H9 (cell line): Measurements from ENCODE around the gene ZNF415. TPM values are rescaled to one million over a fixed set of nuclear protein-coding genes. Genes with fewer than 3 reads are reported as not detected.

Experiments used
- DNase-seq: peaks from one replicate; pipeline ENCODE4 v3.0.0-alpha.2; 2017
- H2AFZ ChIP-seq: one replicate; pipeline ENCODE4 v1.6.1; 2013; ENCODE audit warnings: mild to moderate bottlenecking, low read length, control low read depth, moderate library complexity
- H2AK5ac ChIP-seq: 2 replicates; pipeline ENCODE4 v1.6.1; 2013; ENCODE audit warnings: low read length, control low read depth, mixed read lengths; ENCODE audit not compliant: insufficient read length
- H2BK120ac ChIP-seq: one replicate; pipeline ENCODE4 v1.6.1; 2013; ENCODE audit warnings: low read depth, mild to moderate bottlenecking, low read length, control low read depth, inconsistent platforms; ENCODE audit not compliant: poor library complexity, severe bottlenecking
- H2BK12ac ChIP-seq: 2 replicates; pipeline ENCODE4 v1.6.1; 2013; ENCODE audit warnings: low read length, control low read depth, mixed read lengths, low read depth; ENCODE audit not compliant: insufficient read length
- H2BK15ac ChIP-seq: 2 replicates; pipeline ENCODE4 v1.6.1; 2013; ENCODE audit warnings: low read depth, low read length, control low read depth
- H2BK20ac ChIP-seq: one replicate; pipeline ENCODE4 v1.6.1; 2013; ENCODE audit warnings: low read depth, mild to moderate bottlenecking, low read length, control low read depth, inconsistent platforms; ENCODE audit not compliant: poor library complexity, severe bottlenecking
- H2BK5ac ChIP-seq: 2 replicates; pipeline ENCODE4 v1.6.1; 2013; ENCODE audit warnings: low read length, control low read depth, mixed read lengths; ENCODE audit not compliant: insufficient read length
- H3K14ac ChIP-seq: 2 replicates; pipeline ENCODE4 v1.6.1; 2013; ENCODE audit warnings: low read length, control low read depth; ENCODE audit not compliant: insufficient read depth
- H3K18ac ChIP-seq: 2 replicates; pipeline ENCODE4 v1.6.1; 2013; ENCODE audit warnings: low read depth, mild to moderate bottlenecking, mixed read lengths, low read length, control low read depth; ENCODE audit not compliant: insufficient read length
- H3K23ac ChIP-seq: 2 replicates; pipeline ENCODE4 v1.6.1; 2013; ENCODE audit warnings: low read length, control low read depth, mixed read lengths, low read depth; ENCODE audit not compliant: insufficient read length
- H3K23me2 ChIP-seq: 2 replicates; pipeline ENCODE4 v1.6.1; 2013; ENCODE audit warnings: low read depth, mild to moderate bottlenecking, mixed read lengths, low read length, control low read depth; ENCODE audit not compliant: insufficient read length, poor library complexity, severe bottlenecking
- H3K27ac ChIP-seq: 2 replicates; pipeline ENCODE4 v1.5.1; 2013; ENCODE audit warnings: low read length, control low read depth, mixed read lengths, low read depth; ENCODE audit not compliant: insufficient read length
- H3K27me3 ChIP-seq: 2 replicates; pipeline ENCODE4 v1.6.1; 2013; ENCODE audit warnings: low read length, control low read depth, inconsistent platforms; ENCODE audit not compliant: insufficient read depth
- H3K4ac ChIP-seq: 2 replicates; pipeline ENCODE4 v1.6.1; 2013; ENCODE audit warnings: low read depth, mild to moderate bottlenecking, control low read depth, inconsistent platforms, low read length, moderate library complexity
- H3K4me1 ChIP-seq: 2 replicates; pipeline ENCODE4 v1.6.1; 2013; ENCODE audit warnings: low read length, control low read depth, inconsistent platforms; ENCODE audit not compliant: insufficient read depth
- H3K4me2 ChIP-seq: 2 replicates; pipeline ENCODE4 v1.6.1; 2013; ENCODE audit warnings: low read length, control low read depth, mixed read lengths; ENCODE audit not compliant: insufficient read length, insufficient read depth
- H3K56ac ChIP-seq: 2 replicates; pipeline ENCODE4 v1.6.1; 2013; ENCODE audit warnings: low read depth, mild to moderate bottlenecking, mixed read lengths, low read length, control low read depth; ENCODE audit not compliant: insufficient read length
- H3K79me1 ChIP-seq: 2 replicates; pipeline ENCODE4 v1.6.1; 2013; ENCODE audit warnings: low read depth, mild to moderate bottlenecking, moderate library complexity, low read length, control low read depth, inconsistent platforms; ENCODE audit not compliant: insufficient read depth, poor library complexity, severe bottlenecking
- H3K79me2 ChIP-seq: 2 replicates; pipeline ENCODE4 v1.6.1; 2013; ENCODE audit warnings: low read length, control low read depth, inconsistent platforms; ENCODE audit not compliant: insufficient read depth
- H3K9ac ChIP-seq: 2 replicates; pipeline ENCODE4 v1.6.1; 2013; ENCODE audit warnings: low read length, control low read depth, mixed read lengths; ENCODE audit not compliant: insufficient read length; ENCODE audit errors: extremely low read depth
- H3K9me3 ChIP-seq: one replicate; pipeline ENCODE4 v1.6.1; 2013; ENCODE audit warnings: low read depth, low read length, inconsistent platforms; ENCODE audit not compliant: control insufficient read depth
- H3T11ph ChIP-seq: one replicate; pipeline ENCODE4 v1.6.1; 2013; ENCODE audit warnings: mild to moderate bottlenecking, low read length, control low read depth, inconsistent platforms
- H4K20me1 ChIP-seq: one replicate; pipeline ENCODE4 v1.6.1; 2013; ENCODE audit not compliant: control insufficient read depth, insufficient read length, insufficient read depth
- H4K5ac ChIP-seq: 2 replicates; pipeline ENCODE4 v1.6.1; 2013; ENCODE audit warnings: low read depth, mild to moderate bottlenecking, mixed read lengths, low read length, control low read depth; ENCODE audit not compliant: insufficient read length
- H4K8ac ChIP-seq: replicated peaks from 2 replicates; pipeline ENCODE4 v1.6.1; 2013; ENCODE audit warnings: low read length, control low read depth, mixed read lengths, low read depth; ENCODE audit not compliant: insufficient read length
- H4K91ac ChIP-seq: 2 replicates; pipeline ENCODE4 v1.6.1; 2013; ENCODE audit warnings: low read depth, mild to moderate bottlenecking, moderate library complexity, mixed read lengths, low read length, control low read depth; ENCODE audit not compliant: insufficient read length
- H3K27ac Mint-ChIP-seq, 3 experiments: 2 replicates in 2 of 3; 3 replicates in 1 of 3; pipeline ENCODE4 v1.8.0; 2020 to 2021; ENCODE audit warnings: mixed read lengths in 3 of 3, mild to moderate bottlenecking in 1 of 3, moderate library complexity in 1 of 3
- H3K27me3 Mint-ChIP-seq: 2 replicates; pipeline ENCODE4 v1.8.0; 2021; ENCODE audit warnings: low read depth, mild to moderate bottlenecking, moderate library complexity, mixed read lengths
- H3K36me3 Mint-ChIP-seq, 3 experiments: 2 replicates in 2 of 3; 3 replicates in 1 of 3; pipeline ENCODE4 v1.8.0; 2020 to 2021; ENCODE audit warnings: low read depth in 3 of 3, mixed read lengths in 3 of 3; ENCODE audit not compliant: insufficient read depth in 1 of 3
- H3K4me1 Mint-ChIP-seq, 2 experiments: 2 replicates each; pipeline ENCODE4 v1.8.0; 2020; ENCODE audit warnings: mixed read lengths in 2 of 2
- H3K4me3 Mint-ChIP-seq, 2 experiments: 2 replicates in 1 of 2; 3 replicates in 1 of 2; pipeline ENCODE4 v1.8.0; 2020 to 2021; ENCODE audit warnings: mild to moderate bottlenecking in 2 of 2, mixed read lengths in 2 of 2, moderate library complexity in 1 of 2
- H3K9me3 Mint-ChIP-seq, 2 experiments: 2 replicates in 1 of 2; 3 replicates in 1 of 2; pipeline ENCODE4 v1.8.0; 2020; ENCODE audit warnings: mild to moderate bottlenecking in 2 of 2, mixed read lengths in 2 of 2, moderate library complexity in 1 of 2
- CTCF ChIP-seq: fragments of 200-600 bp; sonication (generic); conservative IDR thresholded peaks from 3 replicates; pipeline ENCODE4 v1.8.0; 2021; ENCODE audit warnings: antibody characterized with exemption, mild to moderate bottlenecking
- WGBS: extraction: QIAGEN DNeasy Blood & Tissue Kit; methylation state at CpG from one replicate; pipeline ENCODE4 v1.1.7; 2013; ENCODE audit warnings: missing lambda C conversion rate, low lambda C conversion rate, mixed read lengths; ENCODE audit not compliant: insufficient read length; ENCODE audit errors: extremely low coverage; 5-methylcytosine and 5-hydroxymethylcytosine counted together
- total RNA-seq: library from RNA; stranded (reverse); gene quantifications from 2 replicates; pipeline ENCODE4 v1.2.1, GENCODE V29; 2021

The ZNF415 gene
- total RNA-seq, 1 experiment from 2014 or later: 12.3 TPM

- H3K56ac ChIP-seq: no peak overlapping the region
- H4K20me1 ChIP-seq: no peaks in the 10 kb centered on the region
- Mint-ChIP-seq H3K4me1 (peaks cover 6 to 7% of the 10 kb centered on the region in 2 experiments), H3K9me3 (peaks cover 9 to 14% of the 10 kb centered on the region in 2 experiments; a peak in 3 of 5 replicates), H3K4me3 (no peak overlapping the region), H3K27ac (0 out of 7 replicates have a peak overlapping the region, but pooled peaks of 1 of the 3 experiments have one; percentile 26), H3K27me3 (no peaks in the 10 kb centered on the region), H3K36me3 (peaks cover 49 to 70% (median 67%) of the 10 kb centered on the region in 3 experiments)
- no peak overlapping the region for H4K91ac ChIP-seq
- H2BK20ac ChIP-seq: no peak overlapping the region
- H3K4me1 ChIP-seq: no peaks in the 10 kb centered on the region
- no peak overlapping the region for H3K4me2 ChIP-seq
- H2AK5ac ChIP-seq: no peak overlapping the region
- H3K14ac ChIP-seq: no peak overlapping the region
- H3K79me1 ChIP-seq: no peaks in the 10 kb centered on the region
- no peaks in the 10 kb centered on the region for H3K79me2 ChIP-seq
- H3K9ac ChIP-seq: no peak overlapping the region
- H3K27me3 ChIP-seq: no peaks in the 10 kb centered on the region
- WGBS: no CpG with 5 or more reads among the region's 8 CpGs
- TF ChIP-seq CTCF: no peak
- no peak overlapping the region for H3T11ph ChIP-seq
- no peak overlapping the region for H2BK12ac ChIP-seq
- H4K5ac ChIP-seq: no peak overlapping the region
- no peak overlapping the region for H2BK15ac ChIP-seq
- no peak overlapping the region for H3K4ac ChIP-seq
- H2BK120ac ChIP-seq: no peak overlapping the region
- H2BK5ac ChIP-seq: no peak overlapping the region
- H3K27ac ChIP-seq: no peak overlapping the region
- no peak for DNase-seq
- no peak overlapping the region for H3K23ac ChIP-seq
- H4K8ac ChIP-seq: no peak overlapping the region
- no peak overlapping the region for H2AFZ ChIP-seq
- no peaks in the 10 kb centered on the region for H3K23me2 ChIP-seq
- no peak overlapping the region for H3K18ac ChIP-seq
- H3K9me3 ChIP-seq: no peaks in the 10 kb centered on the region
These were observed 53.3 kb downstream of the ZNF415 start for GRCh38 chr19:53079313-53079924.
